IMR-90 (cell line): ENCODE data around the gene CGNL1. TPM values are rescaled to one million over a fixed set of nuclear protein-coding genes. Genes with fewer than 3 reads are reported as not detected.

Experiments used
- ATAC-seq: fragments of 200-7000 bp; cut with Tn5 transposase; 2 replicates; pipeline ENCODE4 v1.9.1; 2020; ENCODE audit warnings: low read depth, mild to moderate bottlenecking, moderate library complexity
- BruUV-seq: library from RNA; stranded (reverse); fragments of 400-500 nt; replicated peaks from 2 replicates; lab custom pipeline; 2021; lab: Mats Ljungman, UMichigan
- CTCF ChIA-PET: fragments of 300-600 bp; formaldehyde crosslinking; extraction: SDS; loops from one replicate; lab custom pipeline; 2021; ENCODE audit warnings: antibody characterized with exemption; lab: Yijun Ruan, JAX
- POLR2A ChIA-PET: fragments of 300-600 bp; sonication (Branson Sonifier 250); formaldehyde crosslinking; loops from one replicate; lab custom pipeline; 2022; ENCODE audit warnings: antibody characterized with exemption; ENCODE audit not compliant: unreplicated experiment; lab: Charles Lee
- DNase-seq: peaks from one replicate; pipeline ENCODE4 v3.0.0; 2013
- H2AFZ ChIP-seq: replicated peaks from 2 replicates; pipeline ENCODE3; 2013; ENCODE audit warnings: low read length, mild to moderate bottlenecking; ENCODE audit not compliant: poor library complexity
- H2AK5ac ChIP-seq: 2 replicates; pipeline ENCODE4 v1.6.1; 2013; ENCODE audit warnings: low read depth, low read length, inconsistent platforms
- H2AK9ac ChIP-seq: replicated peaks from 2 replicates; pipeline ENCODE3; 2013; ENCODE audit warnings: mild to moderate bottlenecking, low read depth, low read length, moderate library complexity; ENCODE audit not compliant: poor library complexity
- H2BK120ac ChIP-seq: 2 replicates; pipeline ENCODE4 v1.6.1; 2013; ENCODE audit warnings: low read depth, low read length, inconsistent platforms
- H2BK15ac ChIP-seq: 3 replicates; pipeline ENCODE4 v1.6.1; 2013; ENCODE audit warnings: low read depth, low read length, inconsistent platforms
- H2BK20ac ChIP-seq: 2 replicates; pipeline ENCODE4 v1.6.1; 2013; ENCODE audit warnings: low read depth, mild to moderate bottlenecking, inconsistent platforms, low read length, moderate library complexity
- H2BK5ac ChIP-seq: 2 replicates; pipeline ENCODE4 v1.6.1; 2013; ENCODE audit warnings: mild to moderate bottlenecking, low read depth, low read length, inconsistent platforms; ENCODE audit not compliant: poor library complexity, severe bottlenecking
- H3K14ac ChIP-seq: replicated peaks from 2 replicates; pipeline ENCODE4 v1.6.1; 2013; ENCODE audit warnings: low read depth, low read length, inconsistent platforms
- H3K18ac ChIP-seq: 2 replicates; pipeline ENCODE4 v1.6.1; 2013; ENCODE audit warnings: low read depth, low read length, control low read depth
- H3K23ac ChIP-seq: 2 replicates; pipeline ENCODE4 v1.6.1; 2013; ENCODE audit warnings: low read depth, low read length, inconsistent platforms
- H3K27ac ChIP-seq: 2 replicates; pipeline ENCODE4 v1.5.1; 2013; ENCODE audit warnings: mild to moderate bottlenecking, control low read depth, low read length; ENCODE audit not compliant: insufficient read depth
- H3K27me3 ChIP-seq: 2 replicates; pipeline ENCODE4 v1.6.1; 2013; ENCODE audit warnings: low read length; ENCODE audit not compliant: control insufficient read depth, insufficient read depth
- H3K36me3 ChIP-seq: 2 replicates; pipeline ENCODE4 v1.6.1; 2013; ENCODE audit warnings: low read length, mixed read lengths; ENCODE audit not compliant: control insufficient read depth, insufficient read depth
- H3K4ac ChIP-seq: 2 replicates; pipeline ENCODE4 v1.6.1; 2013; ENCODE audit warnings: low read depth, low read length, inconsistent platforms
- H3K4me1 ChIP-seq: 2 replicates; pipeline ENCODE4 v1.6.1; 2013; ENCODE audit warnings: low read length, mixed read lengths; ENCODE audit not compliant: control insufficient read depth, insufficient read depth
- H3K4me2 ChIP-seq: 2 replicates; pipeline ENCODE4 v1.6.1; 2013; ENCODE audit warnings: low read depth, mild to moderate bottlenecking, control low read depth, low read length, moderate library complexity
- H3K4me3 ChIP-seq: 2 replicates; pipeline ENCODE4 v1.5.1; 2013; ENCODE audit warnings: low read depth, mild to moderate bottlenecking, control low read depth, low read length, moderate library complexity; ENCODE audit not compliant: insufficient read depth
- H3K56ac ChIP-seq: 2 replicates; pipeline ENCODE4 v1.6.1; 2013; ENCODE audit warnings: low read length, inconsistent platforms; ENCODE audit not compliant: insufficient read depth; ENCODE audit errors: extremely low read depth
- H3K79me1 ChIP-seq, 2 experiments: 2 replicates each; pipeline ENCODE4 v1.6.1; 2013; ENCODE audit warnings: low read length in 2 of 2, inconsistent platforms in 1 of 2, low read depth in 1 of 2
- H3K9ac ChIP-seq: 2 replicates; pipeline ENCODE4 v1.6.1; 2013; ENCODE audit warnings: low read depth, low read length, control low read depth
- H3K9me1 ChIP-seq: 2 replicates; pipeline ENCODE4 v1.6.1; 2013; ENCODE audit warnings: low read length, inconsistent platforms; ENCODE audit not compliant: insufficient read depth
- H3K9me3 ChIP-seq: 2 replicates; pipeline ENCODE4 v1.6.1; 2013; ENCODE audit warnings: low read length; ENCODE audit not compliant: control insufficient read depth, insufficient read depth
- H4K20me1 ChIP-seq: 2 replicates; pipeline ENCODE4 v1.6.1; 2013; ENCODE audit warnings: low read length, inconsistent platforms; ENCODE audit not compliant: insufficient read depth
- H4K5ac ChIP-seq: 2 replicates; pipeline ENCODE4 v1.6.1; 2013; ENCODE audit warnings: mild to moderate bottlenecking, low read depth, low read length, control low read depth
- H4K8ac ChIP-seq, 2 experiments: 2 replicates each; pipeline ENCODE4 v1.6.1; 2013; ENCODE audit warnings: low read depth in 2 of 2, low read length in 2 of 2, control low read depth in 1 of 2, inconsistent platforms in 1 of 2
- H4K91ac ChIP-seq: 2 replicates; pipeline ENCODE4 v1.6.1; 2013; ENCODE audit warnings: low read depth, low read length, inconsistent platforms; ENCODE audit not compliant: insufficient read depth
- CHD1 ChIP-seq: IDR thresholded peaks from 2 replicates; pipeline ENCODE4 v1.6.1; 2012; ENCODE audit warnings: low read depth, low read length, improper control_type of control experiment
- CTCF ChIP-seq: conservative IDR thresholded peaks from 2 replicates; pipeline ENCODE4 v1.5.1; 2012; ENCODE audit warnings: mild to moderate bottlenecking, low read depth, low read length, improper control_type of control experiment
- ELK1 ChIP-seq: fragments of 150-350 bp; IDR thresholded peaks from 2 replicates; pipeline ENCODE4 v1.6.1; 2016; ENCODE audit warnings: low read depth, mild to moderate bottlenecking, low read length, moderate library complexity, borderline replicate concordance
- FOS ChIP-seq: fragments of 150-350 bp; IDR thresholded peaks from 2 replicates; pipeline ENCODE4 v1.6.1; 2016; ENCODE audit warnings: low read depth, low read length
- MAFK ChIP-seq: IDR thresholded peaks from 2 replicates; pipeline ENCODE4 v1.6.1; 2012; ENCODE audit warnings: low read depth, low read length, improper control_type of control experiment
- MAZ ChIP-seq: IDR thresholded peaks from 2 replicates; pipeline ENCODE4 v1.6.1; 2012; ENCODE audit warnings: low read depth, mild to moderate bottlenecking, low read length, improper control_type of control experiment, moderate library complexity, borderline replicate concordance
- MXI1 ChIP-seq: IDR thresholded peaks from 2 replicates; pipeline ENCODE4 v1.6.1; 2012; ENCODE audit warnings: low read depth, mild to moderate bottlenecking, low read length, moderate library complexity, borderline replicate concordance
- NFE2L2 ChIP-seq: fragments of 150-350 bp; IDR thresholded peaks from 2 replicates; pipeline ENCODE4 v1.6.1; 2016; ENCODE audit warnings: low read depth, mild to moderate bottlenecking, low read length
- POLR2A ChIP-seq: IDR thresholded peaks from 2 replicates; pipeline ENCODE4 v1.6.1; 2012; ENCODE audit warnings: mild to moderate bottlenecking, low read depth, low read length
- RAD21 ChIP-seq: IDR thresholded peaks from 2 replicates; pipeline ENCODE4 v1.6.1; 2012; ENCODE audit warnings: low read length, improper control_type of control experiment
- RFX5 ChIP-seq: IDR thresholded peaks from 2 replicates; pipeline ENCODE4 v1.8.0; 2012; ENCODE audit warnings: low read depth, mild to moderate bottlenecking, low read length, moderate library complexity
- SMC3 ChIP-seq: fragments of 150-350 bp; IDR thresholded peaks from 2 replicates; pipeline ENCODE4 v1.6.1; 2016; ENCODE audit warnings: low read depth, mild to moderate bottlenecking, antibody characterized with exemption, low read length, moderate library complexity
- USF2 ChIP-seq: fragments of 150-350 bp; IDR thresholded peaks from 2 replicates; pipeline ENCODE4 v1.6.1; 2017; ENCODE audit warnings: mild to moderate bottlenecking, antibody characterized with exemption, low read length, low read depth
- WGBS, 2 experiments: methylation state at CpG; one replicate each; pipeline versions ENCODE4 v1.1.5 to v1.1.7; 2013; ENCODE audit warnings: missing lambda C conversion rate in 2 of 2; ENCODE audit not compliant: insufficient read length in 1 of 2; ENCODE audit errors: extremely low coverage in 2 of 2; 5-methylcytosine and 5-hydroxymethylcytosine counted together
- dilution Hi-C: fragments of 300-500 bp; cut with HindIII; formaldehyde crosslinking; loops from one replicate; pipeline ENCODE4 v1.14.3; 2018; ENCODE audit warnings: low sequenced_read_pairs; ENCODE audit not compliant: unreplicated experiment
- in situ Hi-C: fragments of 300-500 bp; cut with MboI; formaldehyde crosslinking; loops from 3 replicates; pipeline ENCODE4 v1.14.3; 2019; ENCODE audit warnings: low sequenced_read_pairs, inconsistent platforms, mixed read lengths
- intact Hi-C: fragments of 100-400 bp; cut with micrococcal nuclease; formaldehyde crosslinking; loops from 2 replicates; pipeline ENCODE4 v1.10.0; 2022
- polyA plus RNA-seq, 3 experiments: library from polyadenylated mRNA; depleted of rRNA; stranded (reverse); fragments of >200 nt; gene quantifications; 2 replicates each; pipeline ENCODE4 v1.2.3, GENCODE V29; 2012; ENCODE audit warnings: low replicate concordance in 1 of 3
- total RNA-seq: library from RNA; depleted of rRNA; stranded (reverse); fragments of >200 nt; gene quantifications from 2 replicates; pipeline ENCODE4 v1.2.3, GENCODE V29; 2012

Gene CGNL1
- total and polyA plus RNA-seq, 2 of the 4 experiments (the other 2 are of a cell fraction) = 0.07 to 0.18 TPM

- no peak overlapping the region for H2BK5ac ChIP-seq
- no peak overlapping the region for H2AK9ac ChIP-seq
- no peak overlapping the region for H2AK5ac ChIP-seq
- intact Hi-C loops (no loop called here), dilution Hi-C loops (no loop called here), in situ Hi-C loops (loop anchor here (10.0 kb wide), 1 partner anchor 1027 kb away; no protein-coding TSS in a partner anchor)
- no peaks in the 10 kb centered on the region for H3K79me1 ChIP-seq
- no peaks in the 10 kb centered on the region for H3K36me3 ChIP-seq
- ATAC-seq (no peak), DNase-seq (no peak)
- POLR2A ChIA-PET = no interaction called here
- H3K9ac ChIP-seq = no peak overlapping the region
- H2AFZ ChIP-seq = no peak overlapping the region
- WGBS, 2 experiments = no CpG with 5 or more reads among the region's 2 CpGs
- no peak overlapping the region for H3K4me3 ChIP-seq
- no peaks in the 10 kb centered on the region for H3K9me1 ChIP-seq
- no peak overlapping the region for H2BK20ac ChIP-seq
- H4K5ac ChIP-seq = no peak overlapping the region
- no peak overlapping the region for H3K14ac ChIP-seq
- no peak overlapping the region for H3K27ac ChIP-seq
- H4K8ac ChIP-seq = no peak overlapping the region
- H3K4me1 ChIP-seq = no peaks in the 10 kb centered on the region
- no TSS peak for BruUV-seq
- TF ChIP-seq SMC3 = no peak
- TF ChIP-seq CHD1 = no peak
- TF ChIP-seq USF2 = no peak
- TF ChIP-seq CTCF = no peak
- TF ChIP-seq ELK1 = no peak
- no peak for TF ChIP-seq MAZ
- TF ChIP-seq NFE2L2 = no peak
- TF ChIP-seq RFX5 = no peak
- TF ChIP-seq MXI1 = no peak
- TF ChIP-seq FOS = no peak
- no peak for TF ChIP-seq MAFK
- TF ChIP-seq POLR2A = no peak
- TF ChIP-seq RAD21 = no peak
- H2BK15ac ChIP-seq = no peak overlapping the region
- no peak overlapping the region for H4K91ac ChIP-seq
- H3K9me3 ChIP-seq = no peaks in the 10 kb centered on the region
- no peak overlapping the region for H3K4me2 ChIP-seq
- H3K23ac ChIP-seq = no peak overlapping the region
- H3K4ac ChIP-seq = no peak overlapping the region
- no peak overlapping the region for H3K18ac ChIP-seq
- CTCF ChIA-PET = interaction anchor here (0.6 to 2.3 kb wide), 2 partner anchors 31 to 181 kb away, joined by 3 to 10 read pairs; no protein-coding TSS in a partner anchor
- no peak overlapping the region for H3K56ac ChIP-seq
- H4K20me1 ChIP-seq = no peaks in the 10 kb centered on the region
- H2BK120ac ChIP-seq = no peak overlapping the region
- H3K27me3 ChIP-seq = peaks cover 24% of the 10 kb centered on the region
These were observed 145.2 kb downstream of the CGNL1 start for GRCh38 chr15:57521503-57521902.
